ENCODE measurements around the gene SOX10. TPM values are rescaled to one million over a fixed set of nuclear protein-coding genes. Genes with fewer than 3 reads are reported as not detected.

SOX10 gene
- total RNA-seq, 1 experiment from 2014 or later = not detected

GRCh38 chr22:37982938-37983859 lies 1.2 kb downstream of the SOX10 start:
- intact Hi-C loops (cut with micrococcal nuclease; ENCODE audit: unreplicated experiment) = no loop called here
- Histone ChIP-seq H3K4me1 (ENCODE audit: control insufficient read depth, insufficient read depth, low read length) (no peaks in the 10 kb centered on the region), H3K9me3 (ENCODE audit: control insufficient read depth, insufficient read depth, low read depth, low read length) (no peaks in the 10 kb centered on the region), H3K27ac (ENCODE audit: low read length) (no peak overlapping the region), H3K36me3 (ENCODE audit: control insufficient read depth, insufficient read depth, low read length) (no peaks in the 10 kb centered on the region), H3K27me3 (ENCODE audit: control insufficient read depth, insufficient read depth, low read length) (no peaks in the 10 kb centered on the region), H3K4me3 (ENCODE audit: low read depth in 2 of 2, low read length in 2 of 2) (no peak overlapping the region)
- DNase-seq (ENCODE audit: low read depth, low spot score) (no peak), ATAC-seq (no peak)
- ChIA-PET CTCF (no interaction called here), POLR2A (no interaction called here)
- TF ChIP-seq SIN3A (IDR thresholded peaks at IDR 0.05; ENCODE audit: borderline replicate concordance, insufficient read depth, low read depth, low read length) = no peak
- TF ChIP-seq TCF7L2 (IDR thresholded peaks at IDR 0.05; ENCODE audit: low read depth, low read length) = no peak
- TF ChIP-seq, protein P1, sequence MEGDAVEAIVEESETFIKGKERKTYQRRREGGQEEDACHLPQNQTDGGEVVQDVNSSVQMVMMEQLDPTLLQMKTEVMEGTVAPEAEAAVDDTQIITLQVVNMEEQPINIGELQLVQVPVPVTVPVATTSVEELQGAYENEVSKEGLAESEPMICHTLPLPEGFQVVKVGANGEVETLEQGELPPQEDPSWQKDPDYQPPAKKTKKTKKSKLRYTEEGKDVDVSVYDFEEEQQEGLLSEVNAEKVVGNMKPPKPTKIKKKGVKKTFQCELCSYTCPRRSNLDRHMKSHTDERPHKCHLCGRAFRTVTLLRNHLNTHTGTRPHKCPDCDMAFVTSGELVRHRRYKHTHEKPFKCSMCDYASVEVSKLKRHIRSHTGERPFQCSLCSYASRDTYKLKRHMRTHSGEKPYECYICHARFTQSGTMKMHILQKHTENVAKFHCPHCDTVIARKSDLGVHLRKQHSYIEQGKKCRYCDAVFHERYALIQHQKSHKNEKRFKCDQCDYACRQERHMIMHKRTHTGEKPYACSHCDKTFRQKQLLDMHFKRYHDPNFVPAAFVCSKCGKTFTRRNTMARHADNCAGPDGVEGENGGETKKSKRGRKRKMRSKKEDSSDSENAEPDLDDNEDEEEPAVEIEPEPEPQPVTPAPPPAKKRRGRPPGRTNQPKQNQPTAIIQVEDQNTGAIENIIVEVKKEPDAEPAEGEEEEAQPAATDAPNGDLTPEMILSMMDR (IDR thresholded peaks at IDR 0.05) = no peak
- in situ Hi-C loops (cut with HindIII; ENCODE audit: low pct_unique_long_range_greater_than_20kb, low sequenced_read_pairs) = no loop called here
- no TSS peak for BruUV-seq (replicated peaks)

DNA sequence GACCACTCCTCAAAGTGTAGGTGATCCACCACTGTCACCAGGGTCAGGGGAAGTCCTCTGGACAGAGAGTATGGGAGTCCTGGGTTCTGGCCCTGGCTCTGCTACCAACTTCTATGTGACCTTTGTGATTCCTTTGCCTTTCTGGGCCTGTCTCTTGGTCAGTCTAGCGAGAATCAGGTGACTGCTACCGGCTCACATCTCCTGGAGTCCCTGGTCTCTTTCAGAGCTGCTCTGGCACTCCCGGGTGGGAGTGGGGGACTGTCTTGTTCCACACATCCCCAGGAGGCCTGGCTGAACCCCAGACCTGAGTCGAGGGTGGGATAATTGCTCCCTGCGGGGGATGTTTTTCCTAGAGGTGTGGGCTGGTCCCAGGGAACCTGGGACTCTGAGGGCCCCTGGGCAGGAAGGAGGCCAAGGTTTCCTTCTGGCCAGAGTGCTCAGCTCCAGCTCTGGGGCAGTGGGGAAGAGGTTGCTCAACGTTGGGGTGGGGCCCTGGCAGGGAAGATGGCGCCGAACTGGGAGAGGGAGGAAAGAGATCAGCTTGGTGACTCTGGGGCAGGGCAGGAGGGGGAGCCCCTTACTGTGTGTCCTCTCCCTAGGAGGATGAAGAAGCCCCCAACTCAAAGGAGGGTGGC lies 2.1 kb downstream of the SOX10 start:
- Histone ChIP-seq H3K9me3 (ENCODE audit: control insufficient read depth, insufficient read depth, low read depth, low read length) (no peaks in the 10 kb centered on the region), H3K27ac (ENCODE audit: low read length) (no peak overlapping the region), H3K36me3 (ENCODE audit: control insufficient read depth, insufficient read depth, low read length) (no peaks in the 10 kb centered on the region), H3K27me3 (ENCODE audit: control insufficient read depth, insufficient read depth, low read length) (no peaks in the 10 kb centered on the region), H3K4me1 (ENCODE audit: control insufficient read depth, insufficient read depth, low read length) (no peaks in the 10 kb centered on the region), H3K4me3 (ENCODE audit: low read depth in 2 of 2, low read length in 2 of 2) (no peak overlapping the region)
- POLR2A ChIA-PET = no interaction called here
- no TSS peak for BruUV-seq (replicated peaks)
- no peak for ATAC-seq
- CTCF ChIA-PET = no interaction called here
- no peak for DNase-seq (ENCODE audit: low read depth, low spot score)
- intact Hi-C loops (cut with micrococcal nuclease; ENCODE audit: unreplicated experiment) (no loop called here), in situ Hi-C loops (cut with HindIII; ENCODE audit: low pct_unique_long_range_greater_than_20kb, low sequenced_read_pairs) (no loop called here)
- no peak for TF ChIP-seq TCF7L2 (IDR thresholded peaks at IDR 0.05; ENCODE audit: low read depth, low read length)
- no peak for TF ChIP-seq POLR2AphosphoS5 (IDR thresholded peaks at IDR 0.05; ENCODE audit: low read depth, low read length)
- no peak for TF ChIP-seq SIN3A (IDR thresholded peaks at IDR 0.05; ENCODE audit: borderline replicate concordance, insufficient read depth, low read depth, low read length)
- TF ChIP-seq REST (IDR thresholded peaks at IDR 0.05; ENCODE audit: insufficient read depth in 1 of 2, low read depth in 2 of 2, low read length in 1 of 2) = no peak
- TF ChIP-seq, protein P1 (IDR thresholded peaks at IDR 0.05) = no peak

Data from Panc1 (cell line).